Glomerular endothelial cell (primary cell): Measurements from ENCODE around the gene KMT2B. TPM values are rescaled to one million over a fixed set of nuclear protein-coding genes. Genes with fewer than 3 reads are reported as not detected.
A peak's percentile ranks its signal among the peaks of the same experiment; 100 is the strongest.
"Not testable (repeated sequence)": the region's sequence is repeated elsewhere in the genome, so short reads cannot be mapped to it uniquely, and the experiment has no call there.

Source experiments
- DNase-seq: peaks from one replicate; pipeline ENCODE4 v3.0.0-alpha.2; 2011; ENCODE audit warnings: low read depth, low spot score; ENCODE audit errors: extremely low read depth
- total RNA-seq: library from RNA; depleted of rRNA; stranded (reverse); fragments of >200 nt; gene quantifications from 2 replicates; pipeline ENCODE4 v1.2.3, GENCODE V29; 2015

KMT2B gene
- 13.0 and 34.4 TPM in 2 replicates for total RNA-seq

DNA sequence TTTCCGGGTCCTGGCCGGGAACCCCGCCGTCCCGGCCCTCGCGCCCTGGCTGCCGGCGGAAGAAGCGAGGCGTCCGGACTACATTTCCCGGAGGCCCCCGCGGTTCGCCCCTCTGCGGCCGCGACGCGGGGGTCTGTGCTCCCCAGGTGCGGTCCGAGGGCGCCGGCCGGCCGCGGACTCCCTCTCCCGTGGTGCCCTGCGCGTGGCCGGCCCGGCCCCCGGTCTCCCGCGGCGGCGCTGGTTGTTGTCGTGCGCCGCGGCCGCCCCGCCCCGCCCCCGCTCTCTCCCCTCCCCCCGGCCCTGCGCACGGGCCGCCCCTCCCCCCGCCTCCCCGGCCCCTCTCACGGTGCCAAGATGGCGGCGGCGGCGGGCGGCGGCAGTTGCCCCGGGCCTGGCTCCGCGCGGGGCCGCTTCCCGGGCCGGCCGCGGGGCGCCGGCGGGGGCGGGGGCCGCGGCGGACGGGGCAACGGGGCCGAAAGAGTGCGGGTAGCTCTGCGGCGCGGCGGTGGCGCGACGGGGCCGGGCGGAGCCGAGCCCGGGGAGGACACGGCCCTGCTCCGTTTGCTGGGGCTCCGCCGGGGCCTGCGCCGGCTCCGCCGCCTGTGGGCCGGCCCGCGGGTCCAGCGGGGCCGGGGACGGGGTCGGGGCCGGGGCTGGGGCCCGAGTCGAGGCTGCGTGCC lies at the start of gene KMT2B:
KMT2B (plus strand) TSS at position 339 of the 680 bp plus-strand sequence; CDS start at position 355, 16 bp downstream.
- no peak for DNase-seq

GRCh38 chr19:35669566-35669965 lies 48.2 kb upstream of the KMT2B start:
- no peak for DNase-seq

GRCh38 chr19:35669974-35670373 lies 47.8 kb upstream of the KMT2B start:
- no peak for DNase-seq

GRCh38 chr19:35670686-35671085 lies 47.1 kb upstream of the KMT2B start:
- DNase-seq, result no peak

- no peak for DNase-seq
Measured at GRCh38 chr19:35671818-35672217, 46.0 kb upstream of the KMT2B start.

DNA sequence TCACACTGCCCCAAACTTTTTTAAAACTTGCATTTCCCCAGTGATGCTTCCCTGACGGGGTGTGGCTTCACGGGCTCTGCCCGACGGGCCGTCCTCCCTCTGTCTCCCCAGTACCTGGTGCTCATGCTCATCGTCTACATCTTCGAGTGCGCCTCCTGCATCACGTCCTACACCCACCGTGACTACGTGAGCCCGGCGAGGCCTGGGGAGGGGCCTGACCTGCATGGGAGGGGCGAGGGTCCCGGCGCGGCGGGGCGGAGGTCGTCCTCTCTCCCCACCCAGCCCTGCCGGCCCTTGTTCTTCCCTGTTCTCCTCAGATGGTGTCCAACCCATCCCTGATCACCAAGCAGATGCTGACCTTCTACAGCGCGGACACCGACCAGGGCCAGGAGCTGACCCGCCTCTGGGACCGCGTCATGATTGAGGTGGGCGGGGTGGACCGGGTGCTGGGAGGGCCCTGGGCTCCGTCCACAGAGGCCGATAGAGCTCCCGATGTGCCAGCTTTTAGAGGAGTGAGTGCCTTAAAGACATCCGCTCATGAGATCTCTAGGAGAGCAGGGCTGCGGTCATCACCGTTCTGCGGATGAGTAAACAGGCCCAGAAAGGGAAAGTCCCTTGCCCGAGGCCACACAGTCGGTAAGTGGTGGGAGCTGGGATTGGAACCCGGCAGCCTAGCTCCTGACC lies 44.5 kb upstream of the KMT2B start:
- DNase-seq, result no peak

- DNase-seq, result no peak
Measured at GRCh38 chr19:35675589-35676140, 42.1 kb upstream of the KMT2B start.

DNA sequence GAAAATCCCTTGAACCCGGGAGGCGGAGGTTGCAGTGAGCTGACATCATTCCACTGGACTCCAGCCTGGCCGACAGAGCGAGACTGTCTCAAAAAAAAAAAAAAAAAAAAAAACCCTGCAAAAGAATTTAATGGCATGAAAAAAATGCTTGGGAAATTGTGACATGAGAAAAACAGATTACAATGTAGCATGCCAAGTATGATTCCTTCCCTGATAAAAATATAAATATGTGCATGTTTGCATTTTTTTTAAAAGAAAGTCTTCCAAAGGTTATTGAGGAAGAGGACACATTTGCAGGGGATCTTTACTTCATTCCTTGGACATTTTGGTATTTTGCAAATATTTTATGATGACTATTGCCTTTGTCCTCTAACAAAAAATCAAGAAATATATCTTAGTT lies 28.0 kb upstream of the KMT2B start:
- no peak for DNase-seq

DNA sequence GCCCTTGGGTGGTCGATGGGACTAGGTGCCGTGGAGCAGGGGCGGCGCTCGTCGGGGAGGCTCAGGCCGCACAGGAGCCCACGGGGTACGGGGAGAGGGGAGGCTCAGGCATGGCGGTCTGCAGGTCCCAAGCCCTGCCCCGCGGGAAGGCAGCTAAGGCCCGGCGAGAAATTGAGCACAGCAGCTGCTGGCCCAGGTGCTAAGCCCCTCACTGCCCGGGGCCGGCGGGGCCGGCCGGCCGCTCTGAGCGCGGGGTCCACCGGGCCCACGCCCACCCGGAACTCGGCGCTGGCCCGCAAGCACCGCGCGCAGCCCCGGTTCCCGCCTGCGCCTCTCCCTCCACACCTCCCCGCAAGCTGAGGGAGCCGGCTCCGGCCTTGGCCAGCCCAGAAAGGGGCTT lies 26.7 kb upstream of the KMT2B start:
- DNase-seq, result not testable (repeated sequence)

DNA sequence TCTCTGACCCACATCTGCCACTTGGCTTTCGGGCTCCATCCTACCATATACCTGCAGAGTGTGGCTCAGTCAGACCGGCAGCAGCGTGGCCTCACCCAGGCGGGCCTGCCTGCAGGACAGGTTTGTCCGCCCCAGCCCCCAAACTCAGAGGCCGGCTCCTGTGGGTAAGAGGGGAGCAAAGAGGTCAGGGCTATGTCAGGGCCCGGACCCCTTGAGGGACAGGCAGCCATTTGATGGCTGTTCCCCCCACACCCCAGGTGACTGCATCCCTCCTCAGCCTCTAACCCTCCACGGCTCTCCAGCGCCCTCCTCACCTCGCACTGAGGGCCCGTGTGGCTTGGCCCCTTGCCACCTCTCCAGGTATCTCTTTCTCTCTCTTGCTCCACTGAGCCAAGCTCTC lies 25.8 kb upstream of the KMT2B start:
- no peak for DNase-seq

DNA sequence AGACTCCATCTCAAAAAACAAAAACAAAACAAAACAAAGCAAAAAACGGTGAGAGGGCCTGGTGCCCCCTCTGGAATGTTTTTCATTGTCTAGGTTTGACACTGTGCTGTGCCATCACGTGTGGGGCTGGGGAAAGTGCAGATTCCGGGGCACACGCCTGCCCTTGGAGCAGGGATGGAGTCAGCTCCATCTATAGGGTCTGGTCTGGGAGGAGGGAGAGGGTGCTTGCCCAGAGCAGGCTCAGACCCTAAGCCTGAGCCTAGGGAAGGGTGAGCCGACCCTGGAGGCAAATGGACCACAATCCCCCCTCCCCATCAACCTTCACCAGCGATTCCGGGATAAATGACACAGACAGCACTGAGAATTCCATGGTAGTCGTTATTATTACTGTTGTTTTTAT lies 24.4 kb upstream of the KMT2B start:
- no peak for DNase-seq

GRCh38 chr19:35693835-35694599 lies 23.8 kb upstream of the KMT2B start:
- DNase-seq, result peak; percentile 42

- DNase-seq, result no peak
Measured at GRCh38 chr19:35695895-35696422, 21.8 kb upstream of the KMT2B start.

DNA sequence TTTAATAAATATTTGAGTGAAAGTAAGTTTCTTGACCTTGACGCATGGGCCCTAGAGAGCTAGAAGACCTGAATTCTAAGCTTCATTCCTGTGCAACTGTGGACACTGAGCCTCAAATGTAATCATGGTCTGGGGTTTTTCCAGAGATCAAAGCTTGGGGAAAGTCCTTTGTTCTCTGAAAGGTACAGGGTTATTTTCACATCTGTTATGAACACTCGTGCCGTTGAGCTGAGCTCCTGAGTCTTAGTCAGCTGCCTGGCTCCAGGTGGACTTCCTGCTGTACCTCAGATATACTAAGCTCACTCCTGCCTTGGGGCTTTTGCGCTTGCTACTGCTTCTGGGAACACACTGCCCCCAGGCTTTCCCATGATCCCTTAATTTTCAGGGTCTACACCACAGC lies 21.0 kb upstream of the KMT2B start:
- DNase-seq, result no peak

GRCh38 chr19:35702223-35703012 lies 15.4 kb upstream of the KMT2B start:
- DNase-seq, result peak; percentile 93

DNA sequence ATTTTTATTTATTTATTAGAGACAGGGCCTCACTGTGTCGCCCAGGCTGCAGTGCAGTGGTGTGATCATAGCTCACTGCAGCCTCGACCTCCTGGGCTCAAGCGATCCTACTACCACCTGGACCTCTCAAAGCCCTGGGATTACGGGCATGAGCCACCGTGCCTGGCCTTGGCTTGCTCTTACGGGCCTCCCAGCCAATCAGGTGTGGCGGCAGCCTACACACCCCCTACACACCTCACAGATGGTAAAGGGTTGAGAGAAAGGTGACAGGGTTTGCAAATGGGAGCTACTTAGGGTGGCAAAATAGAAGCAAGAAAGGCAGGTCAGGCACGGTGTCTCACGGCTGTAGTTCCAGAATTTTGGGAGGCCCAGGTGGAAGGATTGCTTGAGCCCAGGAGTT lies 14.5 kb upstream of the KMT2B start:
- DNase-seq, result no peak

- no peak for DNase-seq
Measured at GRCh38 chr19:35704218-35704617, 13.6 kb upstream of the KMT2B start, which contains the start of gene ZBTB32. Gene ZBTB32, plus strand, starts transcription at chr19:35704558. Its CDS starts 10,069 bp downstream, at chr19:35714627.

GRCh38 chr19:35708391-35708790 lies 9.4 kb upstream of the KMT2B start:
- no peak for DNase-seq

DNA sequence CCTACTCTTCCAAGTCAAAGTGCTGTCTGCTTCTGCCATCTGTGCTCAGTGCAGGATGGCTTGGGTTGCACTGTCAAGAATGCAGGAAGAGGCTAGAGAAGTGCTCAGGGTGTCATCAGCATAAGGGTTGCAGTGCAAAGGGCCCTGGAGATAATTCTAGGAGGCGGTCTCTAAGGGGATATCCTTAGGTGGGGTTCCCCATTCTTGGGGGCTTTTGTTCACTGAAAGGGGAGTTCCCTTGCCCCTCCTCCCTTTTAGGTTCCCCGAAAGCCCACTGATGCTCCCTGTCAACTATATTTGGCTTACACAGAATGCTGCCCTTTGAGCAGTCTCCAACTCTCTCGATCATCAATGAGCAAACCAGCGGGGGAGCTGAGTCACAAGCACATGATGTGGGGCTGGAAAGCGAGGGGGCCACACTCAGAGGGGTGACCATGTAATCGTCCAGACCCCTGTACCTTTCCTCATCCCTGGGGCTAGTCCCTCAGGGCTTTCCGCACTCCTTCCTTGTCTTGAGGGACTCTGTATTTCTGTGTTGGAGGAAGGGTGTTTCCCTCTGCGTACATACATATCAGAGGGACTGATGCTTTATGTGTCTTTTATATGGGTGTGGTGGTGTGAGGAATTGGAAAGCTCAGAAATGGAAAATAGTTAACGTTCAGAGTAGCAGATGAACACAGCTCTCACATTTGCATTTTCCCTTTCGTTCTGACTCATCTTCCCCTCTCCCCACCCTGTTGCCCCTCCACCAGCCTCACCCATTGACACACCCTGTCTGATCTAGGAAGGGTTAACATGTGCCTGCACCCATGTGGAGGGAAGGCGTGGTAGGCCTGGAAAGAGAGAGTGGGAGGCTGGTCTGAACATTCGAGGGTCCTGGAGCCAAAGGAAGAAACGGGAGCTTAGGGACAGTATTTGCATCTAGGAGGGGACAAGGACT lies 6.7 kb upstream of the KMT2B start:
- no peak for DNase-seq
